NT2/D1 (cell line): ENCODE measurements around the gene VLDLR.

Experiments used
- SUZ12 ChIP-seq: IDR thresholded peaks from 2 replicates; pipeline ENCODE4 v1.6.1; 2011; ENCODE audit not compliant: insufficient read length, insufficient read depth; ENCODE audit errors: extremely low read depth
- YY1 ChIP-seq: IDR thresholded peaks from 2 replicates; pipeline ENCODE4 v1.6.1; 2011; ENCODE audit not compliant: insufficient read length, insufficient read depth

GRCh38 chr9:2610985-2611384, 10.6 kb upstream of the VLDLR start:
- no peak for TF ChIP-seq YY1
- TF ChIP-seq SUZ12: no peak
